ENCODE measurements around the gene FRY.
A peak's percentile ranks its signal among the peaks of the same experiment; 100 is the strongest.

FRY gene

GRCh38 chr13:32261567-32261966, 230.0 kb downstream of the FRY start:
- peak; percentile 28 for DNase-seq (ENCODE audit: low read depth)

GRCh38 chr13:32262165-32262564, 230.6 kb downstream of the FRY start:
- DNase-seq (ENCODE audit: low read depth), result no peak

- DNase-seq (ENCODE audit: low read depth), result no peak
Observed at GRCh38 chr13:32262619-32263018, 231.0 kb downstream of the FRY start.

- DNase-seq (ENCODE audit: low read depth), result no peak
Observed at GRCh38 chr13:32264407-32264806, 232.8 kb downstream of the FRY start.

- DNase-seq (ENCODE audit: low read depth), result no peak
Observed at GRCh38 chr13:32265726-32266125, 234.2 kb downstream of the FRY start.

GRCh38 chr13:32266130-32266529, 234.6 kb downstream of the FRY start:
- DNase-seq (ENCODE audit: low read depth), result no peak

- no peak for DNase-seq (ENCODE audit: low read depth)
Observed at GRCh38 chr13:32267836-32268439, 236.4 kb downstream of the FRY start.

GRCh38 chr13:32272021-32272683, 240.6 kb downstream of the FRY start:
- no peak for DNase-seq (ENCODE audit: low read depth)

- DNase-seq (ENCODE audit: low read depth), result no peak
Observed at GRCh38 chr13:32277839-32278238, 246.3 kb downstream of the FRY start.

- peak; percentile 9 for DNase-seq (ENCODE audit: low read depth)
Observed at GRCh38 chr13:32278426-32278825, 246.9 kb downstream of the FRY start.

- DNase-seq (ENCODE audit: low read depth), result no peak
Observed at GRCh38 chr13:32281096-32281495, 249.5 kb downstream of the FRY start.

- DNase-seq (ENCODE audit: low read depth), result no peak
Observed at GRCh38 chr13:32282096-32282711, 250.6 kb downstream of the FRY start.

- peak; percentile 14 for DNase-seq (ENCODE audit: low read depth)
Observed at GRCh38 chr13:32284927-32285632, 253.5 kb downstream of the FRY start.

GRCh38 chr13:32285633-32285965, 254.0 kb downstream of the FRY start:
- DNase-seq (ENCODE audit: low read depth), result no peak

GRCh38 chr13:32297206-32297605, 265.6 kb downstream of the FRY start:
- no peak for DNase-seq (ENCODE audit: low read depth)

GRCh38 chr13:32298695-32299094, 267.1 kb downstream of the FRY start:
- no peak for DNase-seq (ENCODE audit: low read depth)

- no peak for DNase-seq (ENCODE audit: low read depth)
Observed at GRCh38 chr13:32299893-32300292, 268.3 kb downstream of the FRY start.

- no peak for DNase-seq (ENCODE audit: low read depth)
Observed at GRCh38 chr13:32300406-32300805, 268.8 kb downstream of the FRY start.

- DNase-seq (ENCODE audit: low read depth), result no peak
Observed at GRCh38 chr13:32300920-32301319, 269.3 kb downstream of the FRY start.

- DNase-seq (ENCODE audit: low read depth), result no peak
Observed at GRCh38 chr13:32302461-32302860, 270.9 kb downstream of the FRY start.

- DNase-seq (ENCODE audit: low read depth), result no peak
Observed at GRCh38 chr13:32305646-32306045, 274.1 kb downstream of the FRY start.

- DNase-seq (ENCODE audit: low read depth), result no peak
Observed at GRCh38 chr13:32309312-32310133, 277.9 kb downstream of the FRY start.

Data from GM04504 (cell line).